Stimulated activated CD8-positive, alpha-beta memory T cell treated with anti-CD3 and anti-CD28 coated beads, Interleukin-15, amount 100 ng/mL, for 48 hours (primary cell): Measurements from ENCODE around the gene CASTOR1.
A peak's percentile ranks its signal among the peaks of the same experiment; 100 is the strongest.

Experiments used
- DNase-seq, 2 donors: peaks; one replicate each; pipeline ENCODE4 v3.0.0-alpha.2; 2020; ENCODE audit warnings: low read depth in 2 of 2

Gene CASTOR1

GRCh38 chr22:30245985-30246813 lies 43.1 kb downstream of the CASTOR1 start, which contains the start of gene LIF:
Gene LIF (minus strand): TSS chr22:30246759. CDS start chr22:30246695, 64 bp downstream.
- DNase-seq: peak in 1 of 2 donors; percentile 52

GRCh38 chr22:30245181-30245984 lies 43.9 kb downstream of the CASTOR1 start:
- no peak for DNase-seq

GRCh38 chr22:30244641-30245040 lies 44.7 kb downstream of the CASTOR1 start:
- no peak for DNase-seq

GRCh38 chr22:30244066-30244465 lies 45.2 kb downstream of the CASTOR1 start:
- no peak for DNase-seq

GRCh38 chr22:30243661-30244060 lies 45.6 kb downstream of the CASTOR1 start:
- no peak for DNase-seq

- no peak for DNase-seq
Measured at GRCh38 chr22:30241576-30242371, 47.5 kb downstream of the CASTOR1 start.

GRCh38 chr22:30240541-30241417 lies 48.5 kb downstream of the CASTOR1 start:
- no peak for DNase-seq

- no peak for DNase-seq
Measured at GRCh38 chr22:30239488-30240405, 49.6 kb downstream of the CASTOR1 start.

GRCh38 chr22:30238661-30239487 lies 50.4 kb downstream of the CASTOR1 start:
- no peak for DNase-seq

GRCh38 chr22:30238136-30238535 lies 51.2 kb downstream of the CASTOR1 start:
- DNase-seq: no peak

- no peak for DNase-seq
Measured at GRCh38 chr22:30236875-30237274, 52.4 kb downstream of the CASTOR1 start.

- no peak for DNase-seq
Measured at GRCh38 chr22:30235687-30236170, 53.6 kb downstream of the CASTOR1 start.
